Measurements from ENCODE around the gene PDGFD. TPM values are rescaled to one million over a fixed set of nuclear protein-coding genes. Genes with fewer than 3 reads are reported as not detected.

Gene PDGFD
- polyA plus RNA-seq, 1 donor (not counting 4 experiments of a cell fraction or from before 2014, with no cell fraction given): 0.28 TPM

DNA sequence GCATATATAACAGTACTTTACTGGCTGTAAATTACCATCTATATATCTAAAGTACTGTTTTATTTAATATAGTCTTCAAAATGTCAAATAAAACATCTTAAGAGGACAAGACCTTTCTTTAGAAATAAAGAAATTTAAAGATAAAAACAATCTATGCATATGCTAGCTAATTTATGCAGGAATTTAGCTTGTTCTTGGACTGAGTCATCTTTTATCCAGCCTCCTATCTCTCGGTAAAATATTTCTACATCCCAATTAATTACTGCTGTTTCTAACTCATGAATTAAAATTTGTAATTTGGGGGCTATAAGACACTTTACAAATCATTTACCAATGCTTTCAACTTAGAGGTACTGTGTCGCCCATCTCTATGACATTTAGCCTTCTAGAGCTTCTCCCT is 200.3 kb downstream of the PDGFD start:
- dilution Hi-C loops (cut with MboI; ENCODE audit: extremely low pct_ligation_motif_present, low sequenced_read_pairs): no loop called here
- no peaks in the 10 kb centered on the region for H3K79me2 ChIP-seq (ENCODE audit: control insufficient read depth, insufficient read depth, low read length)
- H3K9me1 ChIP-seq (ENCODE audit: control insufficient read depth, extremely low read depth, insufficient read depth, low read length): no peaks in the 10 kb centered on the region
- no peaks in the 10 kb centered on the region for H3K36me3 ChIP-seq (ENCODE audit: control insufficient read depth in 2 of 2, extremely low read depth in 1 of 2, insufficient read depth in 2 of 2, low read length in 2 of 2)
- no peak overlapping the region for H3K9ac ChIP-seq (ENCODE audit: control insufficient read depth, extremely low read depth, insufficient read depth, low read length)
- no peaks in the 10 kb centered on the region for H3K9me3 ChIP-seq (ENCODE audit: control insufficient read depth, low read depth, low read length)
- FAIRE-seq (no peak), DNase-seq (ENCODE audit: low read depth, low spot score) (no peak)
- no peaks in the 10 kb centered on the region for H3K4me1 ChIP-seq (ENCODE audit: control insufficient read depth, extremely low read depth, insufficient read depth, low read length)
- no peak overlapping the region for H3K27ac ChIP-seq (ENCODE audit: control insufficient read depth, insufficient read depth, low read length)
- H3K4me2 ChIP-seq (ENCODE audit: control insufficient read depth, extremely low read depth, insufficient read depth, low read depth, low read length): no peak overlapping the region
- no peaks in the 10 kb centered on the region for H4K20me1 ChIP-seq (ENCODE audit: control insufficient read depth, extremely low read depth, insufficient read depth, low read length)
- no peak for TF ChIP-seq EZH2 (IDR thresholded peaks at IDR 0.05; ENCODE audit: low read length)
- TF ChIP-seq, protein P1, sequence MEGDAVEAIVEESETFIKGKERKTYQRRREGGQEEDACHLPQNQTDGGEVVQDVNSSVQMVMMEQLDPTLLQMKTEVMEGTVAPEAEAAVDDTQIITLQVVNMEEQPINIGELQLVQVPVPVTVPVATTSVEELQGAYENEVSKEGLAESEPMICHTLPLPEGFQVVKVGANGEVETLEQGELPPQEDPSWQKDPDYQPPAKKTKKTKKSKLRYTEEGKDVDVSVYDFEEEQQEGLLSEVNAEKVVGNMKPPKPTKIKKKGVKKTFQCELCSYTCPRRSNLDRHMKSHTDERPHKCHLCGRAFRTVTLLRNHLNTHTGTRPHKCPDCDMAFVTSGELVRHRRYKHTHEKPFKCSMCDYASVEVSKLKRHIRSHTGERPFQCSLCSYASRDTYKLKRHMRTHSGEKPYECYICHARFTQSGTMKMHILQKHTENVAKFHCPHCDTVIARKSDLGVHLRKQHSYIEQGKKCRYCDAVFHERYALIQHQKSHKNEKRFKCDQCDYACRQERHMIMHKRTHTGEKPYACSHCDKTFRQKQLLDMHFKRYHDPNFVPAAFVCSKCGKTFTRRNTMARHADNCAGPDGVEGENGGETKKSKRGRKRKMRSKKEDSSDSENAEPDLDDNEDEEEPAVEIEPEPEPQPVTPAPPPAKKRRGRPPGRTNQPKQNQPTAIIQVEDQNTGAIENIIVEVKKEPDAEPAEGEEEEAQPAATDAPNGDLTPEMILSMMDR (optimal IDR thresholded peaks at IDR 0.05 in 1 of 3, IDR thresholded peaks at IDR 0.05 in 1 of 3, conservative IDR thresholded peaks at IDR 0.05 in 1 of 3; ENCODE audit: extremely low read depth in 1 of 3, insufficient read depth in 2 of 3, low read length in 3 of 3): no peak
- no peak overlapping the region for H3K4me3 ChIP-seq (ENCODE audit: control insufficient read depth in 2 of 3, extremely low read depth in 1 of 3, insufficient read depth in 2 of 3, low read depth in 1 of 3, low read length in 3 of 3)
- H3K27me3 ChIP-seq (ENCODE audit: control insufficient read depth, extremely low read depth, insufficient read depth, low read length): no peaks in the 10 kb centered on the region
- no peak overlapping the region for H2AFZ ChIP-seq (ENCODE audit: control insufficient read depth, low read length)

DNA sequence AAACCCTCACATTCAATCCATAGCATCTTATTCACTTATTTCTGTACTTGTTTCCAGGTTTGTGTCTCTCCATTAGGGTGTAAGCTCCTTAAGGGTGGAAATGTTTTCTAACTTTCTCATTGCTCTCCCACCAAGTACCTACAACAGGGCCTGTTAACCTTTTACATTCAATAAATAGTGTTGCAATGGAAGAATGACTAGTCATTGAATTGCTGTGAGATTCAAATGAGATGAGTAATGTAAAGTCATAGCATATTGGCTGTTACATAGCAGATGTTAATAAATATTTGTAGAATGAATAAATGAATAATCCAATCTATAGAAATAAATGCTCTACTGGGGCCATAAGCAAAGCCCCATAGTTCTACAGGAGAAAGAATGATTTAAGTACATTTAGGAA is 202.9 kb downstream of the PDGFD start:
- no peaks in the 10 kb centered on the region for H4K20me1 ChIP-seq (ENCODE audit: control insufficient read depth, extremely low read depth, insufficient read depth, low read length)
- no peak overlapping the region for H3K27ac ChIP-seq (ENCODE audit: control insufficient read depth, insufficient read depth, low read length)
- H3K4me2 ChIP-seq (ENCODE audit: control insufficient read depth, extremely low read depth, insufficient read depth, low read depth, low read length): no peak overlapping the region
- DNase-seq (ENCODE audit: low read depth, low spot score): no peak
- dilution Hi-C loops (cut with MboI; ENCODE audit: extremely low pct_ligation_motif_present, low sequenced_read_pairs): no loop called here
- no peaks in the 10 kb centered on the region for H3K27me3 ChIP-seq (ENCODE audit: control insufficient read depth, extremely low read depth, insufficient read depth, low read length)
- no peak overlapping the region for H2AFZ ChIP-seq (ENCODE audit: control insufficient read depth, low read length)
- no peaks in the 10 kb centered on the region for H3K79me2 ChIP-seq (ENCODE audit: control insufficient read depth, insufficient read depth, low read length)
- H3K9me1 ChIP-seq (ENCODE audit: control insufficient read depth, extremely low read depth, insufficient read depth, low read length): no peaks in the 10 kb centered on the region
- H3K9ac ChIP-seq (ENCODE audit: control insufficient read depth, extremely low read depth, insufficient read depth, low read length): no peak overlapping the region
- FAIRE-seq: no peak
- no peaks in the 10 kb centered on the region for H3K9me3 ChIP-seq (ENCODE audit: control insufficient read depth, low read depth, low read length)
- TF ChIP-seq EZH2 (IDR thresholded peaks at IDR 0.05; ENCODE audit: low read length): no peak
- no peaks in the 10 kb centered on the region for H3K4me1 ChIP-seq (ENCODE audit: control insufficient read depth, extremely low read depth, insufficient read depth, low read length)
- H3K4me3 ChIP-seq (ENCODE audit: control insufficient read depth in 2 of 3, extremely low read depth in 1 of 3, insufficient read depth in 2 of 3, low read depth in 1 of 3, low read length in 3 of 3): no peak overlapping the region
- H3K36me3 ChIP-seq (ENCODE audit: control insufficient read depth in 2 of 2, extremely low read depth in 1 of 2, insufficient read depth in 2 of 2, low read length in 2 of 2): no peaks in the 10 kb centered on the region

DNA sequence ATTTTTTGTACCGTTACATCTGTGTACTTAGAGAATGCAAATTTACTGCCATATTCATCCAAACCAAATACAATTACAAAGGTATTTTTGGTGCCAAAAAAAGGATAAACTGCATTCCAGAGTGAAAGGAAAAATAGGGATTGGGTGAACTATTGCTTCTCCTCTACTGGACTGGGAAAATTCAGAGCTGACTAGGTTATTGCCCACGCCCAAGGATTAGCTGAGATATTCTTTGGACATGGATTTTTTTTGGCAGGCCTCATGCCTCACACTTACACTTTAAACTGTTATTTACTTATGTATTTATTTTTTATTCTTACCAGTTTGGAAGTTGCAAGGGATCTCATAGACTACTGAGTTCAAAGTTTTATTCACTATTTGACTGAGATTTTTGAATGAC is 203.8 kb downstream of the PDGFD start:
- no peak for DNase-seq (ENCODE audit: low read depth, low spot score)
- Histone ChIP-seq H3K4me2 (ENCODE audit: control insufficient read depth, extremely low read depth, insufficient read depth, low read depth, low read length) (no peak overlapping the region), H3K79me2 (ENCODE audit: control insufficient read depth, insufficient read depth, low read length) (no peaks in the 10 kb centered on the region), H3K9me3 (ENCODE audit: control insufficient read depth, low read depth, low read length) (no peaks in the 10 kb centered on the region), H4K20me1 (ENCODE audit: control insufficient read depth, extremely low read depth, insufficient read depth, low read length) (no peaks in the 10 kb centered on the region), H3K9me1 (ENCODE audit: control insufficient read depth, extremely low read depth, insufficient read depth, low read length) (no peaks in the 10 kb centered on the region), H3K27me3 (ENCODE audit: control insufficient read depth, extremely low read depth, insufficient read depth, low read length) (no peaks in the 10 kb centered on the region), H3K4me3 (ENCODE audit: control insufficient read depth in 2 of 3, extremely low read depth in 1 of 3, insufficient read depth in 2 of 3, low read depth in 1 of 3, low read length in 3 of 3) (no peak overlapping the region), H3K36me3 (ENCODE audit: control insufficient read depth in 2 of 2, extremely low read depth in 1 of 2, insufficient read depth in 2 of 2, low read length in 2 of 2) (no peaks in the 10 kb centered on the region), H3K4me1 (ENCODE audit: control insufficient read depth, extremely low read depth, insufficient read depth, low read length) (no peaks in the 10 kb centered on the region), H3K27ac (ENCODE audit: control insufficient read depth, insufficient read depth, low read length) (no peak overlapping the region), H3K9ac (ENCODE audit: control insufficient read depth, extremely low read depth, insufficient read depth, low read length) (no peak overlapping the region), H2AFZ (ENCODE audit: control insufficient read depth, low read length) (no peak overlapping the region)
- TF ChIP-seq, protein P1 (optimal IDR thresholded peaks at IDR 0.05 in 1 of 3, IDR thresholded peaks at IDR 0.05 in 1 of 3, conservative IDR thresholded peaks at IDR 0.05 in 1 of 3; ENCODE audit: extremely low read depth in 1 of 3, insufficient read depth in 2 of 3, low read length in 3 of 3): no peak
- no peak for TF ChIP-seq EZH2 (IDR thresholded peaks at IDR 0.05; ENCODE audit: low read length)
- FAIRE-seq: no peak
- dilution Hi-C loops (cut with MboI; ENCODE audit: extremely low pct_ligation_motif_present, low sequenced_read_pairs): no loop called here
